Bronchial epithelial cell (primary cell): Measurements from ENCODE around the gene TTC17. TPM values are rescaled to one million over a fixed set of nuclear protein-coding genes. Genes with fewer than 3 reads are reported as not detected.
"Not testable (repeated sequence)": the region's sequence is repeated elsewhere in the genome, so short reads cannot be mapped to it uniquely, and the experiment has no call there.

Experiments used
- DNase-seq: peaks from one replicate; pipeline ENCODE4 v3.0.0-alpha.2; 2010; ENCODE audit warnings: low read depth
- FAIRE-seq: peaks from 2 replicates; lab custom pipeline; 2011; peaks lifted over from hg19 to GRCh38; lab: Jason Lieb, UNC
- H3K27me3 ChIP-seq: 2 replicates; pipeline ENCODE4 v1.5.1; 2011; ENCODE audit warnings: low read length; ENCODE audit not compliant: control insufficient read depth, insufficient read depth
- H3K36me3 ChIP-seq: 2 replicates; pipeline ENCODE4 v1.5.1; 2011; ENCODE audit warnings: low read length; ENCODE audit not compliant: control insufficient read depth, insufficient read depth
- H3K4me3 ChIP-seq: 2 replicates; pipeline ENCODE4 v1.5.1; 2011; ENCODE audit warnings: mild to moderate bottlenecking, low read depth, low read length, control low read depth
- total RNA-seq: library from RNA; depleted of rRNA; stranded (reverse); fragments of >200 nt; gene quantifications from 2 replicates; pipeline ENCODE4 v1.2.1, GENCODE V29; 2014
- TF ChIP-seq, protein P1 (sequence below): IDR thresholded peaks from 2 replicates; pipeline ENCODE4 v1.5.1; 2011; ENCODE audit warnings: mild to moderate bottlenecking, moderate library complexity, low read length, control low read depth, inconsistent platforms; ENCODE audit not compliant: insufficient read depth, severe bottlenecking

The TTC17 gene
- total RNA-seq, 1 donor from 2014 or later, result 90.3 TPM

DNA sequence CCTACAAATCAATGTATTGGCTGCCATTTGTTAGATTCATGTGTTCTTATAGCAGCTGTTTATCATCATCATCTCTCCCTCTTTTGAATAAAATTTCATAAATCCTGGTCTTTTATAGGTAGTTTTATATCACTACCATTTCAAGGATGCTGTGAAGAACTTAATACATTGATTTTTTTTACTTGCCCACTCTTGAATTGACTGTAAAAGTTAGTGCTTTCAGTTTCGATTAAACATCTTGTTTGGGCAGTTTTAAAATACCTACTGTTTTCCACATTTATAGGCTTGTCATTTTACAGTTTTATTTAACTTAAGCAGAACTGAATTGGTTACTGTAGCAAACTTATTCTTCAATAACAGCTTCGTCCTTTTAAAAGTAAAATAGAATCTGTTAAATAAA lies 59.5 kb downstream of the TTC17 start:
- H3K27me3 ChIP-seq, result no peaks in the 10 kb centered on the region
- H3K36me3 ChIP-seq, result peaks cover 3% of the 10 kb centered on the region
- no peak overlapping the region for H3K4me3 ChIP-seq
- TF ChIP-seq, protein P1, sequence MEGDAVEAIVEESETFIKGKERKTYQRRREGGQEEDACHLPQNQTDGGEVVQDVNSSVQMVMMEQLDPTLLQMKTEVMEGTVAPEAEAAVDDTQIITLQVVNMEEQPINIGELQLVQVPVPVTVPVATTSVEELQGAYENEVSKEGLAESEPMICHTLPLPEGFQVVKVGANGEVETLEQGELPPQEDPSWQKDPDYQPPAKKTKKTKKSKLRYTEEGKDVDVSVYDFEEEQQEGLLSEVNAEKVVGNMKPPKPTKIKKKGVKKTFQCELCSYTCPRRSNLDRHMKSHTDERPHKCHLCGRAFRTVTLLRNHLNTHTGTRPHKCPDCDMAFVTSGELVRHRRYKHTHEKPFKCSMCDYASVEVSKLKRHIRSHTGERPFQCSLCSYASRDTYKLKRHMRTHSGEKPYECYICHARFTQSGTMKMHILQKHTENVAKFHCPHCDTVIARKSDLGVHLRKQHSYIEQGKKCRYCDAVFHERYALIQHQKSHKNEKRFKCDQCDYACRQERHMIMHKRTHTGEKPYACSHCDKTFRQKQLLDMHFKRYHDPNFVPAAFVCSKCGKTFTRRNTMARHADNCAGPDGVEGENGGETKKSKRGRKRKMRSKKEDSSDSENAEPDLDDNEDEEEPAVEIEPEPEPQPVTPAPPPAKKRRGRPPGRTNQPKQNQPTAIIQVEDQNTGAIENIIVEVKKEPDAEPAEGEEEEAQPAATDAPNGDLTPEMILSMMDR, result no peak
- no peak for FAIRE-seq
- DNase-seq, result no peak

DNA sequence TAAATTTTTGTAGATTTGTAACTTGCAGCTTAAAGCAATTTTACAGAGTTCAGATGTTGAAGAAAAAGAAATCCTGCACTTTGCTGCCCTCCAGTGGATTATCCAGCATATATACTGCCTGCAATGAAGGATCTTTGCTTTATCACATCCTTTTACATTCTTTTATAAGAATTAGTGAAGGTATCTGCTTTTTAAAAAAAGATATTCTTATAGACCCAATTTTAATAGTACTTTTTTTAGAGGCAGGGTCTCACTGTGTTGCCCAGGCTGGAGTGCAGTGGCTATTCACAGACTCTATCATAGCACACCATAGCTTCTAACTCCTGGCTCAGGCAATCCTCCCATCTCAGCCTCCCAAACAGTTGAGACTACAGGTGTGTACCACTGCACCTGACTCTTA lies 60.7 kb downstream of the TTC17 start:
- TF ChIP-seq, protein P1, result peak; percentile 53
- H3K4me3 ChIP-seq, result no peak overlapping the region
- FAIRE-seq (no peak), DNase-seq (peak; percentile 48)
- peaks cover 3% of the 10 kb centered on the region for H3K36me3 ChIP-seq
- H3K27me3 ChIP-seq, result no peaks in the 10 kb centered on the region

DNA sequence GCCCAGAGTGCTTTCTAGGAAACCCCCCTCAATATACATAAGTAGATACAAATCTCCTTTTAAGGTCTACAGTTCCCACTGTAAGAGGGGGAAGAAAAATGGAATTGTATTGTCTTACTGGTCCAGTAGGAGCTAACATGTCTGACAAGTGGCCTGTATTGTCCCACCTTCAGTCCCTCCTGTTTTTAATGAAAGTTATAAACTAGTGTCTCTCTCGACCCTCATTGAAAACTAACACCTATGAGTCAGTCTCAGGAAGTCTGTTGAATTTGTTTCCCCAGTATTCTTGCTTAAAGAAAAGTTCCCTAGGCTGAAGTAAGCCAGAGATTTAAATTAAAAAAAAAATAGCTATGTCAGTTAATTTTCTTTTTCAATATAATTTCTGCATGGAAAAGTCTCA lies 69.3 kb downstream of the TTC17 start:
- Histone ChIP-seq H3K27me3 (no peaks in the 10 kb centered on the region), H3K36me3 (no peaks in the 10 kb centered on the region), H3K4me3 (no peak overlapping the region)
- no peak for DNase-seq
- FAIRE-seq, result no peak
- TF ChIP-seq, protein P1, result no peak

DNA sequence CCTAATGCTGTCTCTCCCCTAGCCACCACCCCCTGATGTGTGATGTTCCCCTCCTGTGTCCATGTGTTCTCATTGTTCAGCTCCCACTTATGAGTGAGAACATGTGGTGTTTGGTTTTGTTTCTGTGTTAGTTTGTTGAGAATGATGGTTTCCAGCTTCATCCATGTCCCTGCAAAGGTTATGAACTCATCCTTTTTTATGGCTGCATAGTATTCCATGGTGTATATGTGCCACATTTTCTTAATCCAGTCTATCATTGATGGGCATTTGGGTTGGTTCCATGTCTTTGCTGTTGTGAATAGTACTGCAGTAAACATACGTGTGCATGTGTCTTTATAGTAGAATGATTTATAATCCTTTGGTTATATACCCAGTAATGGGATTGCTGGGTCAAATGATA lies 72.2 kb downstream of the TTC17 start:
- not testable (repeated sequence) for H3K27me3 ChIP-seq, FAIRE-seq, DNase-seq, H3K36me3 ChIP-seq, H3K4me3 ChIP-seq

DNA sequence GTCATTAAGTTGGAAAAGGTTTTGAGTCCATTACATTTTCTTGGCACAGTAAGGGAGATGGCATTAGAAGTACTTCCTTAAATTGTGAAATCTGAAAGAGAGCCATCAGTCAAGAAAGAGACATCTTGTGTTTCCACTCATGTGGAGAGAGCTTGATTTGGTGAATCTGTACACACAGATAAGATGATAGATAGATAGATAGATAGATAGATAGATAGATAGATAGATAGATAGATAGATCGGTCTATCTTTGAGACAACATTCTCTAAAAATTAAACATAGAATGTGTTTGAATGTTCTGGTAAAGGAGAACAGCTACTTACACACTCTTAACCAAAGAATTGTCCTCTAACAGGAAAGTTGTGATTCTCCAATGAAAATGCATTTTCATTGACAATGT lies 76.2 kb downstream of the TTC17 start:
- H3K27me3 ChIP-seq, result no peaks in the 10 kb centered on the region
- TF ChIP-seq, protein P1, result no peak
- H3K4me3 ChIP-seq, result no peak overlapping the region
- no peak for FAIRE-seq
- H3K36me3 ChIP-seq, result peaks cover 4% of the 10 kb centered on the region
- no peak for DNase-seq

DNA sequence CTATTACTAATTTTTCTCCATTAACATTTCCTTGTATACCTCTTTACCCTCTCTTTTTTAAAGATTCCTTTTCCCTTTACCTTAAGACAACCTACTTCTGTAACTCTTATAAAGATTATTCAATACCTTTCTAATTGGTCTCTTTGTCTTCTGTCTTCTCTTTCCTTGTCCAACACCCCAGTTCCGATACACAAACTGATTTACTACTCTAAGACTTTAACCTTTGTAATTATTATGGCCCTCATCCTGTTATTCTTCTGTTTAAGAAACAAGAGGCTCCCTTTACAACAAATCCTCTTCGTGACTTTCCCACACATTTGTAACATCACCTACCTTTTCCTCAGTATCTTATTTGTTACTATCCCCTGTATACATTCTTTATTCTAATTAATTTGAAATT lies 81.8 kb downstream of the TTC17 start:
- TF ChIP-seq, protein P1, result no peak
- no peaks in the 10 kb centered on the region for H3K27me3 ChIP-seq
- H3K36me3 ChIP-seq, result peaks cover 8% of the 10 kb centered on the region
- FAIRE-seq (no peak), DNase-seq (no peak)
- no peak overlapping the region for H3K4me3 ChIP-seq
